ENCODE measurements around the gene TMLHE.

DNA sequence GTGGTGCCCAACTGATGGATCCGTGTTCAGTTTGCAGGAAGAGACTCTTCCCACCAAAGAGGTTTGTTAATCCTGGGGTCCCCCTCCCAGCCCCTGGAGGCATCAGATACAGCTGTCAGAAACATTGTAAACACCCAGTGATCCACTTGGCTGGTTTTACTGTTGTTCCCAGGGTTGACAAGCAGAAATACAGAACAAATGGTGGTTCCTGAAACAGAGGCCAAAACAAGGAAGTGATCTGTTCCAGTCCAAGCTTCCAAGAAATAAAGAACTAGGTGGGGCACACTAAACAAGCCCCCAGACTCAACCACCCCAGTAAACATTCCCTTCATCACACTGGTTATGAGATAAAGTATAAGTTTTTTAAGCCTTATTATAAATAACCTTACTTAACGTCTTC, 1.4 kb downstream of the TMLHE start:
- TF ChIP-seq, protein P1, sequence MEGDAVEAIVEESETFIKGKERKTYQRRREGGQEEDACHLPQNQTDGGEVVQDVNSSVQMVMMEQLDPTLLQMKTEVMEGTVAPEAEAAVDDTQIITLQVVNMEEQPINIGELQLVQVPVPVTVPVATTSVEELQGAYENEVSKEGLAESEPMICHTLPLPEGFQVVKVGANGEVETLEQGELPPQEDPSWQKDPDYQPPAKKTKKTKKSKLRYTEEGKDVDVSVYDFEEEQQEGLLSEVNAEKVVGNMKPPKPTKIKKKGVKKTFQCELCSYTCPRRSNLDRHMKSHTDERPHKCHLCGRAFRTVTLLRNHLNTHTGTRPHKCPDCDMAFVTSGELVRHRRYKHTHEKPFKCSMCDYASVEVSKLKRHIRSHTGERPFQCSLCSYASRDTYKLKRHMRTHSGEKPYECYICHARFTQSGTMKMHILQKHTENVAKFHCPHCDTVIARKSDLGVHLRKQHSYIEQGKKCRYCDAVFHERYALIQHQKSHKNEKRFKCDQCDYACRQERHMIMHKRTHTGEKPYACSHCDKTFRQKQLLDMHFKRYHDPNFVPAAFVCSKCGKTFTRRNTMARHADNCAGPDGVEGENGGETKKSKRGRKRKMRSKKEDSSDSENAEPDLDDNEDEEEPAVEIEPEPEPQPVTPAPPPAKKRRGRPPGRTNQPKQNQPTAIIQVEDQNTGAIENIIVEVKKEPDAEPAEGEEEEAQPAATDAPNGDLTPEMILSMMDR (IDR thresholded peaks at IDR 0.05): no peak
- TF ChIP-seq POLR2A (IDR thresholded peaks at IDR 0.05): no peak

Measured in testis (tissue), 2 donors.